ENCODE results near the gene ETV6.

ETV6 gene

DNA sequence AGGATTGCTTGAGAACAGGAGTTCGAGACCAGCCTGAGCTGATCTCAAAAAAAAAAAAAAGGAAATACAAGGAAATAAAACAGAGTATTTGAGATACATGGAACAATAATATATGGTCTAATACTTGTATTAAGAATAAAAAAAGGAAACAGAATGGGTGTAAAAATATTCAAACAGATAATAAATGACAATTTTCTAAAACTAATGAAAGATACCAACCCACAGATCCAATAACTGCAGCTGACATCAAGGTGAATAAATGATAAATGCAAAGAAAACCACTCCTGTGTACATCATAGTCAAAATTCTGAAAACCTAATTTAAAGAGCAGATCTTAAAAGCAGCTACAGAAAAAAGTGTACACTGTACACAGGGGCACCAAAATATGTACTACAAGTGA, 4.1 kb upstream of the ETV6 start:
- no peak for DNase-seq (ENCODE audit: low spot score)

DNA sequence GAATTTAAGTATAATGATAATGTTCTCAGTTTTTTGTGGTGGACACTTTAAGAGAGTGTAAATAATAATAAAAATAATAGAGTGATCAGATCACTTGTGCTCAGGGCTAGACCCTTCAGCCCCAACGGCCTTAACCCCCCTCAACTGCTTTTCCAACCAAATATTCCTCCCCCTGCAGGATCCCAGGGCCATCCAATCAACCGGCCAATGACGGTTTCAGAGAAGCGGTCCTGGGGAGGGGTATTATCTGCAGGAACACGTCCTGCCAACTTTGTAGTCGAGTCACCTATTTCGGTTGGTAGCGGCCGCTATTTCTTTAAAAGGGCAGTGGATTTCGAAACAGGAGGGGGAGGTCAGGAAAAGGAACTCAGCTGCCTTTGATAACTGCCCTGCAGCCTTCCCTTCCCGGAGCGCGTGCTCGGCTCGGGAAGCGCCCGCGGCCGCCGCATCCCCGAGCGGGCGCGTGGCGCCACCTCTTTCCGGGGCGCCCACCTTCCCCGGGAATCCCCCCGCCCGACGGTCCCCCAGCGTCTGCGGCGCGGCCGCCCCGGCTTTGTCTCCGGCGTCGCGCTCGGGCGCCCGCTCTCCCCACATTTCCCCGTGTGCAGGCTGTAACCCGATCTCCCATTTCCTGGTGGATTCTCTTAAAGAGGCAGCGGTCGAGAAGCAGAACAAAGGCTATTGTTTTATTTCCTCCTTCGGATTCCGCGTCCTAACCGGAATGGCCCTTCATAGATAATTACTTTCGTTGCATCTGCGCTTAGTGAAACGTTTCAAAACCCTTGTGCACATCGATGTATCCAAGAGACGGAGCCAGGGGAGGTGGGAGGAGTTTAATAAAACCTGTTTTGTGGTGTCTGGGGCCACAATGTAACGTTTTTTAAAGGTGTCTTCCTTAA, 711 bp upstream of the ETV6 start:
- DNase-seq (ENCODE audit: low spot score) = peak; percentile 77

DNA sequence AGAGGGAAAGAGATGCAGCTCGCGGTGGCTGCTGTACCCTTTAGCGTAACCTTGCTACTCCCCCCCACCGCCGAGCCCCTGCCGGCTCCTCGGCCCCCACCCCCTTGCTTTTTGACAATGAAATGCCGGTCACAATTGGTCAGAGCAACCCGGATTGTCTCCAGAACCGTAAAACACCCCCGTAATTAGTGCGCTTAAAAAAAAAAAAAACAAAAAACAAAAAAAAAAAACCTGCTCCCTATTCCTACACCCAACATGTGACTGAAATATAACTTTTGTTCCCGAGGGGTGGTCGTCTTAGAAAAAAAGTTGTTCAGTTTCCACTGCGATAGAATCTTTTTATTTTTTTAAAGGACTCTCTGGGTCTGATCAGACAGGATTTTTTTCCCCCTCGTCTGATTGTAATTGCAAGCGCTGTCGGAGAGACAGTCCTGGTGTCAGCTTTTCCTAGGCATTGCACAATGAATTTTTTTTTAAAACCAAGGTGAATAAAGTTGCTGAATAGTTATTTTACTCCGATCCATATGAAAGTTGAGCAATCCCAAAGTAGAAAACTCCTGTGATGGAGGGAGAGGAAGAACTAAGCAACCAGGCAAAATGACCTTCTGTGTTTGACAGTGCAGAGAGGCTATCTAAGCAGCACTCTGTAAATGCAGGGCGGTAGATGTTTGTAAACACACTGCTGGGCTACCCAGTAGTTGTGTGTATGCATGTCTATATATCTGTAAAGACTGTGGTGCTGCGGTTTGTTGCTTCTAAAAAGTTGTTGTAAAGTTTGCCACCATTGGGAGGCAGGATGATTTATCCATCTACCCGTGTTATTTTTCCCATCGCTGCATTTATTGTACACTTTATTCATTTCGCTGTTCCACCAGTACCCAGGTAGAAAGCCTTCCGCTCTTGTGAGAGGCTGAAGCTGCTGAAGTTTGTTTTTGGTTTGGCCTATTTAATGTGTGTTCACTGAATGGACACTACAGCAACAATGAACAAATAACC, 1.1 kb downstream of the ETV6 start:
- DNase-seq (ENCODE audit: low spot score) = peak; percentile 42

GRCh38 chr12:11651381-11651780, 1.9 kb downstream of the ETV6 start:
- DNase-seq (ENCODE audit: low spot score) = no peak

DNA sequence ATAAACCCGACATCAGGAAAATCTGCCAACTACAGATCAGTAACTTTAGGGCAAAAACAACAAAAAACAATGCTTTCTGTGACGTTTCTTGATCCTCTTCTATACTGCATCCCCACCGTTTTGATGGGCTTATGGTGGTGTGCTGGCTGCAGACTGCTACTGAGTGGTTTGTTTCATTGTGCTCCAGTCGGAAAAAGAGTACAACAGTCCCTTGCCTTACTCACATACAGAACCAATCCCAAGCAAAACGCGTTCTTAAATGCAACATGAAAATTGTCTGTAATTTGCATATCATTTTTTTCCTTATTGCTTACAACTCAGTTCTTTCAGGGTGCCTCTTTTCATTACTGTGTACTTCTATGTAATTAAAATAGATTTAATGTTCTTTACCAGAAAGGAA, 2.3 kb downstream of the ETV6 start:
- DNase-seq (ENCODE audit: low spot score) = no peak

DNA sequence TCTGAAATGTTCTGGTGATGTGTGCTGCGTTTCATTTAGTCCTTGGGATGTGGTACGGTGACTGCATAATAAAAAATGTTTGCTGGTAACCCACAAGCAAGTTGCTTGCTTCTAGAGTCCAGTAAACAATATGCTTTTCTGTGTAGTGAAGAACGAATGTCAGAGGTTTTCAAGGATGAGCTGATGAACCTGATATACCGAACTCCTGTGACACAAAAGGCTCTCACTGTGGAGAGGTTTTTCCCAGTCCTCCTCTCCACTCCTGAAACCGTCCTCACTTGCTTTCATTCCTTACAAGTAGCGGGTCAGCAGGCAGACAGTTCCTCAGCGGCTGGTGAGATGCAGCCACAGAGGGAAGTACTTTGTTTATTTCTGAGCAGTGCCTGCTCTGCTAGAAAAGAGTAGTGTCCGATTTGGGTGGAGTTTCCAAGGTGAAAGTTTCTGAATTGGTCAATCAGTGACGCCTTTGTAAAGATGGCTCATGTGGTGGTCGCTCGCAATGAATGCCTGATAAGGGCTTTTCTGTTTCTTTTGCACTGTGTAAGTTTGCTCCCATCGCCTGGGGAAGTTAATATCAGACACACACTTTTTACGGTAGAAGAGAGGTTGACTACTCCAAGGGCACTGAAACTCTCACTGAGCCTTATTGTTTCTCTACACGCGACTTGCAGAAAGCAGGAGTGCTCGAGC, 3.0 kb downstream of the ETV6 start:
- no peak for DNase-seq (ENCODE audit: low spot score)

DNA sequence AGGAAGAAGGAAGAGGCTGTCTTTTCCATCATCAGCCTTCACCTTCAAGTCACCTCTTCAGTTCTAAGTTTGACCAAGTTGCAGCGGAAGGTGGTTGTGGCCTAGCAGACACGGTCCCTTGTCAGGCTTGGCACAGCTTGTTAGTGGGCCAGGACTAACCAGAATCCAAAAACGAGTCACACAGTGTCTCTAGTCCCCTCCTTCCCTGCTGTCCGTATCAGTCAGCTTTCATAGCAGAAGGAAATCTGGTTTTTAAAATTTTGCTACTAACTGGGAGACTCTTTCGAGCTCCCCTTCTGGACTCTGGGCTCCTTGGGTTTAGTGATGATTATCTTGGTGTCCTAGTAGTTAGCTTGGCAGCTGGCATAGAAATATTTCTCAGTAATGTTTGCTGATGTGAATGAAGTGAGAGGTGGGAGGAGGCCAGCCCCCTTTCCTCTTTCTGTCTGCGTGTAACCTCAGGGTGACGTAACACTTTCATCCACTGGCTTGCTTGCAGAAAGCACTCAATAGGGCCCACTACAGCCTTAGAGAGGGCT, 3.8 kb downstream of the ETV6 start:
- no peak for DNase-seq (ENCODE audit: low spot score)

DNA sequence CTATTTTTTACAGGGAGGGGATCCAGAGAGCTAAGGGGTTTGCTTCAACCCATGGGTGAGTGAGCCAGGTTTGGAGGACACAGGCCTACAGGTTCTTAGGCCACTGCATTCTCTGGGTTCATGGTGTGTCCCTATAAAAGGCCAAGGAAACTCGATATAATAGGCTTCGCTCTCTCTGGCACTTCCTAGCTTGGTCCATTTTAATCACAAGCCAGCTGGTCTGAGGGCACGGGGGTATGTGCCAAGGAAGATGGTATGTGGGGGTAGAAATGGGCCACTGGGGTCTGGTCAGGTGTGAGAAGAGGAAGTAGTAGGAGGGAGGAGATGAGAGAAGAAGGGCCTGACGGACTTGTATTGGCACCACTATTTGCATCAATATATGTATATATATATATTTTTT, 4.9 kb downstream of the ETV6 start:
- DNase-seq (ENCODE audit: low spot score) = no peak

DNA sequence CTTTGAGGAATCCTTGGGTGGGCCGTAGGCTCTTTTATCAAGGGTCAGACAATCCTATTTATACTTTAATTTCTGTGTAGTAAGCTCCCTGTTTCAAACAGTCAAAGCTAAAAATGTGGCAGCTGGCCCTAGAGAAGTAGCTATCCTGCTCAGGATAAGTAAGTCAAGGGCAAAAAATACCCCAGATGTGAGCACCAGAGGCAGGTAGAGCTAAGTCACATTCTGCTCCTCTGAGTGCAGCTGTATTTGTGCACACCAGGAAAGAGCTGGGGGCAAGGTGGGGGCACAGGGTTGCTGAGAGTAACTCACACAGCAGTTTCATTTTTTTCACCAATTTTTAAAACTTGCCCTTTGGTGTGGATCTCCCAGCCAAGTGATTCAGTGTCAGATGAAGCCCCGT, 5.3 kb downstream of the ETV6 start:
- no peak for DNase-seq (ENCODE audit: low spot score)

- no peak for DNase-seq (ENCODE audit: low spot score)
These were observed 6.4 kb downstream of the ETV6 start for GRCh38 chr12:11655842-11656241.

- DNase-seq (ENCODE audit: low spot score) = no peak
These were observed 7.1 kb downstream of the ETV6 start for GRCh38 chr12:11656550-11656949.

DNA sequence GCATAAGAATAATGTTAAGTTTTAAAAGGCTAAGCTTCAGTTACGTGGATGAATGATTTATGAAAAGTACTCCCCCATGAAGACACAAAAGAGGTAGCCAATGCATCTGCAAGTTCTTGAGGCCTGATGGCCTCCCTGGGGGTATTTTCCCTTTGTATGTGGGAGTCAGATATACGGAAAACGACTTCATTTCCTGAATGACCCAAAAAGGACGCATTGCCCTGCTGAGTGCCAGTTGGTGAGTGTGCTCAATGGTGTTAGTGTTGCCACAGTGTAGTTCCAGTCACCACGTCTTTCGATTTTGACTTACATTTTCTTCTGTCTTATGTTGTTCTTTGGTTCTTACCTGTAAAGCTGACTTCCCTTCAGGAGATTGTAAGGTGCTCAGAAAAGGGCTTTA, 8.0 kb downstream of the ETV6 start:
- no peak for DNase-seq (ENCODE audit: low spot score)

DNA sequence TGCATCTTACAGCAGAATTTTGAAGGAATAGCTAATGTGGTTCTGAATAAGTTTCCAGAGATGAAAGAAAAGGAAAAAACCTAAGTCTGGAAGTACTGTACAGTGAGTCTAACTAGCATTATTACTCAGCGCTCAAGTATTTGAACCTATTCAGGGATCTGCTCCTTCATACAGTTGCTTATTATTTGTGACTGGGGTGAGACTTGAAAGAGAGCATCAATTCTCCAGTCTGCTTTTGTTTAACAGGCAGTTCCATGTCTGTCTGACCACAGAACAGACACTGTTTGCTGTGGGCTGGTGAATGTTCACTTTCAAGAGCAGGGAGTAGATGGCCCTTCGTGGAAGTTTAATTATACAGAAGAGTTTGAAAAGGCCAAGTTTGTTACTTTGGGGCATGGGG, 9.3 kb downstream of the ETV6 start:
- no peak for DNase-seq (ENCODE audit: low spot score)

- no peak for DNase-seq (ENCODE audit: low spot score)
These were observed 11.2 kb downstream of the ETV6 start for GRCh38 chr12:11660624-11661023.

DNA sequence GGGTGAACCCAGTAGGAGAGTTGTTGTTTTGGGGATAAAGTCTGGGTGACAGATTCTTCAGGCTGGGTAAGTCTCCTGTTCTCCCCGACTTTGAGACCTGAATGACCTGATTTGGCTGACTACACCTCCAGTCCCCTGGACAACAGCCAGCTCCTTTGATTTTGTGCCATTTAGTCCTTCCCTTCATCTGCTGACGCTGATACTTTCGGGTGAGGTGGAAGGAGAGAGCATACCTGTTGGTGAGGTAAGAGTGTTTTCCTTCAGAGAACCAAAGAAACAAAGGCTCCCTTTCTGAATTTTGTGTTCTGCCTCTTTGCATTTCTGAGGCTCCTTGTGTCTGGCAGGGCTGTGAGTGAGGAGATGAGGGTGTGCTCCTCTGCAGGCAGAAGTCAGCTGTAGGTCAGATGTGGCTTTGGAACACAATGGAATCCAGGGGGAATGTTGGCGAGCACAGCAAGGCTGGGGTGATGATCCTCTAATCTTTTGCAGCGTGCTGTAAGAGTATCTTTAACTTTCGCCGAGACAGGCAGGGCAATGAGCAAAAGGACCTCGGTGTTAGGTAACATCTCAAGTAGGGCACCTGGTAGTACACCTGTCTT, 12.1 kb downstream of the ETV6 start:
- DNase-seq (ENCODE audit: low spot score) = no peak

GRCh38 chr12:11662369-11662768, 12.9 kb downstream of the ETV6 start:
- no peak for DNase-seq (ENCODE audit: low spot score)

DNA sequence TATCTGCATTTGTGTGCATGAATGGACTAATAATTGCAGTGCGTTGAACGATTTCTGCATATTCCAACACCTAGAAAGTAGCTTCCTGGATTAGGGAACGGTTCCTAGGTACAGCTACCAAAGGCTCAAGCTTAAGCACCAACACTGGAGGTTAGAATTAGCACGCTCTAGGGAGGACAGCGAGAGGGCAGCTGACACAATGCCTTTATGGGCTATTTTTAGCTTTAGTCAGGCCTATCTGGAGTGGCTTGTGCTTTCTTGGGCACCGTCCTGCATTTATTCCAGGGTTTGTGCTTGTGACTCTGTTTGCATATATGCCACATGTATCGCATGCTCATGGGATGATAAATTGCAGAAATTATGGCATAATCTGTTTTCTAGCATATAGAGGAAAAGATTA, 13.7 kb downstream of the ETV6 start:
- no peak for DNase-seq (ENCODE audit: low spot score)

DNA sequence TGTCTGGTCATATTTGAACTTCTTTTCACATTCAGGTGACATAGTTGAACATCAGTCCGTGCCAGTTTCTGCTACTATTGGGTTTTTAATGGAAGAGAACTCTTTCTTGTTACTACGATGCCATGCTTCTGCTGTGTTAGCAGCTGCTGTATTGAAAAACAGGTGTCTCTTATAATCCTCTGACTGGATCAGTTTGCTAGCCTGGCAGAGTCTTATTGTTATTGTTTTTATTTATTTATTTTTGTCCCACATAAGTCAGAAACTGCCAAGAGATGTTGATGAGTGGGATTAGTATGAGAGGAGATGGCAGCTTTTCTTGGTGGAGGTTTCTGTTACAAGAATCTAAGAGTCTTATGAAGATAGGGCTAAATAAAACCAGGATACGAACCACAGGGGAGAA, 14.6 kb downstream of the ETV6 start:
- DNase-seq (ENCODE audit: low spot score) = no peak

- no peak for DNase-seq (ENCODE audit: low spot score)
These were observed 16.9 kb downstream of the ETV6 start for GRCh38 chr12:11666131-11667050.

GRCh38 chr12:11667171-11667570, 17.7 kb downstream of the ETV6 start:
- no peak for DNase-seq (ENCODE audit: low spot score)

- DNase-seq (ENCODE audit: low spot score) = no peak
These were observed 19.1 kb downstream of the ETV6 start for GRCh38 chr12:11668611-11669010.

Data from putamen (tissue), 1 donor.